Aorta (tissue), 5 donors: ENCODE results near the gene KCNK15. TPM values are rescaled to one million over a fixed set of nuclear protein-coding genes. Genes with fewer than 3 reads are reported as not detected.
"Not testable (repeated sequence)": the region's sequence is repeated elsewhere in the genome, so short reads cannot be mapped to it uniquely, and the experiment has no call there.

ENCODE experiments used
- ATAC-seq: fragments of 200-7000 bp; cut with Tn5 transposase; one replicate; pipeline ENCODE4 v1.9.1; 2022; ENCODE audit warnings: moderate library complexity; ENCODE audit not compliant: low FRiP score
- DNase-seq, 2 donors: peaks; one replicate each; pipeline ENCODE4 v3.0.0-alpha.2; 2020
- H3K27ac ChIP-seq, 2 donors: one replicate each; pipeline ENCODE4 v1.5.1; 2013; ENCODE audit warnings: low read length in 2 of 2, mild to moderate bottlenecking in 2 of 2, moderate library complexity in 2 of 2, control low read depth in 1 of 2, inconsistent platforms in 1 of 2, low read depth in 1 of 2
- H3K27me3 ChIP-seq, 2 donors: one replicate each; pipeline ENCODE4 v1.6.1; 2013; ENCODE audit warnings: control low read depth in 1 of 2, low read length in 1 of 2, mild to moderate bottlenecking in 1 of 2, moderate library complexity in 1 of 2; ENCODE audit not compliant: insufficient read depth in 2 of 2, control insufficient read depth in 1 of 2
- H3K36me3 ChIP-seq, 2 donors: one replicate each; pipeline ENCODE4 v1.6.1; 2013; ENCODE audit warnings: control low read depth in 1 of 2, low read length in 1 of 2, mild to moderate bottlenecking in 1 of 2; ENCODE audit not compliant: insufficient read depth in 2 of 2, control insufficient read depth in 1 of 2
- H3K4me1 ChIP-seq, 2 donors: one replicate each; pipeline ENCODE4 v1.6.1; 2013; ENCODE audit warnings: low read length in 2 of 2, control low read depth in 1 of 2, mild to moderate bottlenecking in 1 of 2, moderate library complexity in 1 of 2; ENCODE audit not compliant: insufficient read depth in 2 of 2, control insufficient read depth in 1 of 2
- H3K4me3 ChIP-seq, 2 donors: one replicate each; pipeline ENCODE4 v1.5.1; 2013; ENCODE audit warnings: low read length in 2 of 2, control low read depth in 1 of 2, mild to moderate bottlenecking in 1 of 2
- H3K9me3 ChIP-seq: one replicate; pipeline ENCODE4 v1.6.1; 2013; ENCODE audit warnings: mild to moderate bottlenecking, low read length; ENCODE audit not compliant: control insufficient read depth
- WGBS, 2 donors: extraction: QIAGEN DNeasy Blood & Tissue Kit; methylation state at CpG; one replicate each; pipeline ENCODE4 v1.1.7; 2013; 5-methylcytosine and 5-hydroxymethylcytosine counted together
- intact Hi-C, 2 donors: fragments of 100-400 bp; cut with DNase I; formaldehyde crosslinking; loops; one replicate each; pipeline versions ENCODE4 v1.14.2 to v1.15.0; 2022
- long read RNA-seq, 2 donors: library from polyadenylated mRNA; unstranded; transcript quantifications; one replicate each; pipeline ENCODE4 v2.0.0, GENCODE V29; 2020 to 2021
- polyA plus RNA-seq, 2 donors: library from polyadenylated mRNA; stranded (reverse); fragments of 200-250 nt; gene quantifications; one replicate each; pipeline ENCODE4 v1.2.3, GENCODE V29; 2013
- total RNA-seq, 2 donors: library from RNA; stranded (reverse); fragmentation: NEBNext Ultra II Directional; extraction: Animal tissue kit (Norgen Biotek cat#: 25700); gene quantifications; one replicate each; pipeline ENCODE4 v1.2.1, GENCODE V29; 2021
- donor health status: healthy with polysubstance abuse.
- donor health status: Bipolar disorder and iron deficiency.
- donor health status: DM: no; HTN: no; CAD: no.
- donor health status: DM: no; HTN: no; CAD: no.
- donor health status: DM: yes; HTN: yes; CAD: no.

The KCNK15 gene
- total RNA-seq, result 10 to 100 TPM in 1 of 2 donors, 1 to 10 TPM in 1; 5.0 to 16.1 TPM
- 1 to 10 TPM; 2.3 to 6.8 TPM for polyA plus RNA-seq
- long read RNA-seq, donor 1, partial matches to known transcripts, result 3 of 7 reads
- long read RNA-seq, donor 1, other reads (novel, unspliced or antisense), result 1 of 7 reads
- long read RNA-seq, donor 2, transcript KCNK15-201 (2 exons, 2,599 nt), result major isoform, 26 of 37 reads
- long read RNA-seq, donor 2, partial matches to known transcripts, result 0 of 37 reads
- long read RNA-seq, donor 2, other reads (novel, unspliced or antisense), result 11 of 37 reads

DNA sequence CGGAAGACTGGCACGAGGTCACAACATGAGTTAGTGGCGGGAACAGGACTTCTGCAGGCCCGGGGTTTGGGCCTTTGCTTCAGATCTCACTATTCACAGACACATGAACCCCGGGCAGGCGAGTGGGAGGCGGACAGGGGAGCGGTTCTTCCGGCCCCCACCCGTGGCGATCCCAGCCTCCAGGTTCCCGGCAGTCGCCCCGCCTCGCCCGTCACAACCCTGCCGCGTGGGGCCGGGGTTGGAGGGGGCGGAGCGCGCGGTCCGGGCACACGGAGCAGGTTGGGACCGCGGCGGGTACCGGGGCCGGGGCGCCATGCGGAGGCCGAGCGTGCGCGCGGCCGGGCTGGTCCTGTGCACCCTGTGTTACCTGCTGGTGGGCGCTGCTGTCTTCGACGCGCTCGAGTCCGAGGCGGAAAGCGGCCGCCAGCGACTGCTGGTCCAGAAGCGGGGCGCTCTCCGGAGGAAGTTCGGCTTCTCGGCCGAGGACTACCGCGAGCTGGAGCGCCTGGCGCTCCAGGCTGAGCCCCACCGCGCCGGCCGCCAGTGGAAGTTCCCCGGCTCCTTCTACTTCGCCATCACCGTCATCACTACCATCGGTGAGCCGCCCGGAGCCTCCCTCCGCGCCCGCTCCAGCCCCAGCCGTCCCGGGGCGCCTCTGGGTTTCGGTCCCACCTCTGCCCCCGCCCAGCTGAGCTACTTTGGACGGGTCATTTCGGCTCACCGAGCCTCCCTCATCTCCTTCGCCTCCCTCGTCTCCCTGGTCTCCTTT is at the start of gene KCNK15:
TSS of gene KCNK15 (plus strand) at position 268 of the 769 bp plus-strand sequence. CDS start at position 314, 46 bp downstream.
- DNase-seq (peak; percentile 82 to 89), ATAC-seq (peak; percentile 74)
- Histone ChIP-seq H3K36me3 (no peaks in the 10 kb centered on the region), H3K9me3 (no peaks in the 10 kb centered on the region), H3K27me3 (no peaks in the 10 kb centered on the region), H3K4me1 (peaks cover 0 to 8% of the 10 kb centered on the region in 2 donors), H3K4me3 (peak within 1 kb of the TSS; percentile 59 to 70), H3K27ac (peak within 1 kb of the TSS in 1 of 2 donors; percentile 79)
- WGBS, 2 donors, result 1% methylated on average over 64 to 81 of the region's 81 CpGs
- intact Hi-C loops, result loop anchor here in 1 of 2 donors (5.0 to 10.0 kb wide), 3 partner anchors 133 to 531 kb away; partner anchors contain the start of genes OSER1 and YWHAB

DNA sequence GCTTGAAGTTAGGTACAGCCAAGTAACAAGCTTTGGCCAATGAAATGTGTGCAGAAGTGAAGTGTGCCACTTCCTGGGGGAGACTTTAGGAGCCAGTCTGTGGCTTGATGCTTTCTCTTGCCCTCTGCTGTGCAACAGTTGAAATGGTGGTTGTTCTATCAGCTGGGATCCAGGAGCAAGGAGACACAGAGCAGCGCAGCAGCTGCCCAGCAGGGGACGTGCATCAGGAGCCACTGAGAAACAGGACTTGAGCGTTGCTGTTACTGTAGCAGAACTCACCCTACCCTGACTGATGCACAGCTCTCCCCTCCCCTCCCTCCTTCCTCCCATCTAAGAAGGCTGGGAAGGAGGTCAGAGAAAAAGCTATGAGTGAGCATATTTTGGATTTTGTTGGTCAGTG is 49.4 kb upstream of the KCNK15 start:
- no peak for DNase-seq
- no peak for ATAC-seq
- WGBS, 2 donors, result 93 to 97% methylated on average over 3 of the region's 3 CpGs
- Histone ChIP-seq H3K27me3 (no peaks in the 10 kb centered on the region), H3K4me3 (no peak overlapping the region), H3K9me3 (no peaks in the 10 kb centered on the region), H3K36me3 (no peaks in the 10 kb centered on the region), H3K4me1 (peaks cover 6 to 7% of the 10 kb centered on the region in 2 donors), H3K27ac (peak overlapping the region; percentile 79 to 87)
- intact Hi-C loops, result no loop called here

DNA sequence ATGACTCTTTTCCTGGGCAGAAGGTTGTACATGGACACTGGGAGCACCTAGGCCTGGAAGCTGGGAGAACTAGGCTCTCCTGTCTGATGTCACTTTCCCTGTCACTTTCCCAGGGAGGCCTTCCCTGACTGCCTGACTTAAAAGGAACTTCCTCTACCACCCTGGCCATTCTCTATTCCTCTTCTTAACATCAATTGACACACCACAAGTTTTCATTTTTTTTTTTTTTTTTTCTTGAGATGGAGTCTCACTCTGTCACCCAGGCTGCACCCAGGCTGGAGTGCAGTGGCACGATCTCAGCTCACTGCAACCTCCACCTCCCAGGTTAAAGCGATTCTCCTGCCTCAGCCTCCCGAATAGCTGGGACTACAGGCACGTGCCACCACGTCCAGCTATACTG is 48.6 kb upstream of the KCNK15 start:
- ATAC-seq, DNase-seq, H3K9me3 ChIP-seq, H3K36me3 ChIP-seq, H3K4me1 ChIP-seq, intact Hi-C loops, H3K27me3 ChIP-seq, H3K27ac ChIP-seq, H3K4me3 ChIP-seq: not testable (repeated sequence)
- 98 to 99% methylated on average over 5 of the region's 5 CpGs for WGBS, 2 donors

DNA sequence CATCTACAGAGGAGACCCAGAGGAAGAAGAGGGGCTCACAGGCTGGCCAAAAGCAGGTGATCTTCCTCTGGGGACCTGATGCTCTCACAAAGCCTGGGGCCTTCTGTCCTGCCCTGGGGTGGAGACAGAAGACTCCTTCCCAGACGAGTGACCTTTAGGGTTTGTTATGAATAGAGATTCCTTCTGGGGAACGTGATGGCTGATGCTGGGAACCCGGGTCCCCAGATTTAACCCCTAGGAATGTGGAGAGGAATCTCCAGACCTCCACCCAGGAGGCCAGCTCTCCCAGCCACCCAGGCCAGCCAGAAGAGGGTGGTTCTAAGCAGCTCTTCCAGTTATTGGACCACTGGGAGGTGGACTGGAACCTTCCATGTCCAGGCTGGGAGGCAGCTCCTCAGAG is 47.3 kb upstream of the KCNK15 start:
- H3K36me3 ChIP-seq, result no peaks in the 10 kb centered on the region
- 49 to 53% methylated on average over 3 of the region's 3 CpGs for WGBS, 2 donors
- H3K4me1 ChIP-seq, result peaks cover 4 to 6% of the 10 kb centered on the region in 2 donors
- DNase-seq (no peak), ATAC-seq (no peak)
- intact Hi-C loops, result no loop called here
- H3K4me3 ChIP-seq, result no peak overlapping the region
- H3K27ac ChIP-seq, result no peak overlapping the region
- H3K9me3 ChIP-seq, result no peaks in the 10 kb centered on the region
- H3K27me3 ChIP-seq, result no peaks in the 10 kb centered on the region

DNA sequence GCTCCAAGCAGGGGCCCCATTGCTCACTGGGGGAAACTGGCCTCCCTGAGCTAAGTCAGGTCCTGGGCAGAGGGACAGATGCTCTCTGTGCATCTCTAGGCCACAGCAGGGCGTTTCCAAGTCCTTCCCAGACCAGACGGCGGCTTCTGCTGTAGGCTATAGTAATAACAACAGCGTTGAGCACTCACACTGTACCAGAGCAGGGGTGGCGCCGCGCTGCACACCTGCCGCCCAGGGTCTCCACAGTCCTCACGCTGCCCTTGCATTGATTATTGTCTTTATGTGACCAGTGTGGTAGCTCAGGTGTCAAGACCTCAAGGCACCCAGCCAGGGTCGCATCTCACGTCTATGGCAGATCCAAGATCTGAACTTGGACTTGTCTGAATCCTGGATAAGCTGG is 45.4 kb upstream of the KCNK15 start:
- no peak overlapping the region for H3K27ac ChIP-seq
- peaks cover 0 to under 1% of the 10 kb centered on the region in 2 donors for H3K4me1 ChIP-seq
- intact Hi-C loops, result no loop called here
- no peak overlapping the region for H3K4me3 ChIP-seq
- H3K27me3 ChIP-seq, result no peaks in the 10 kb centered on the region
- no peaks in the 10 kb centered on the region for H3K9me3 ChIP-seq
- 95% methylated on average over 11 of the region's 11 CpGs for WGBS, 2 donors
- ATAC-seq (no peak), DNase-seq (no peak)
- no peaks in the 10 kb centered on the region for H3K36me3 ChIP-seq

DNA sequence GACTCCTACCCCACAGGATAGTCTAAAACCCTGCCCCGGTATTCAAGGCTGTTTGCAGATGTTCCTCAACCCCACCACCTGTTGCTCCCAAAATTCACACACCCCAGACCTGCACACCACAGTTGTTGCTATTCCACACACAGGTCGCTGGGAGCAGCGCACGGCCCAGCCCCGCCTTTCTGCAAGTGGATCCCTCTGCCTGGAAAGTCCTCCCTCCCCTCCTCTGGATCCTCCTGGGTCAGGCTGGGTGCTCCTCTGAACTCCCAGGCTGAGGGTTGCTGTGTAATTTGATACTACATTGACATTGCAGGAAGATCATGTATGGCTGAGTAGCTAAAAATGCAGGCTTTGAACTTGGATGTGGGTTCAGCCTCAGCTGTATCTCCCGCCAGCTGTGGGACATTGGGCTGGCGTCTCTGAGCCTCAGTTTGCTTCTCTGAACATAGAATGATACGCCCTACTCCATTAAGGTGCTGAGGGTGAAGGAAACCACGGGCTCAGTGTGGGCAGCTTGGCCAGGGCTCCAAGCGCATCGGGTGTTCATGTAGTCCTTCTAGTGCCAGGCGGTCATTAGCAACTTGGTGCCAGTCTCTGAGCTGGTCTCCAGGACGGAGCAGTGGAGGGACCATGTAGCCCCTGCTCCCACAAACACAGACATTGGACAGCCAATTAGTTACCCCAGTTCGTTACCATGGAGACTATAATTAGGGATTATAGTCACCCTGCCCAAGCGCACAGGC is 44.4 kb upstream of the KCNK15 start:
- Histone ChIP-seq H3K9me3 (no peaks in the 10 kb centered on the region), H3K4me1 (no peaks in the 10 kb centered on the region), H3K27ac (no peak overlapping the region), H3K27me3 (no peaks in the 10 kb centered on the region), H3K36me3 (no peaks in the 10 kb centered on the region), H3K4me3 (no peak overlapping the region)
- WGBS, 2 donors, result 84 to 85% methylated on average over 15 of the region's 15 CpGs
- DNase-seq, result no peak
- intact Hi-C loops, result no loop called here
- no peak for ATAC-seq

DNA sequence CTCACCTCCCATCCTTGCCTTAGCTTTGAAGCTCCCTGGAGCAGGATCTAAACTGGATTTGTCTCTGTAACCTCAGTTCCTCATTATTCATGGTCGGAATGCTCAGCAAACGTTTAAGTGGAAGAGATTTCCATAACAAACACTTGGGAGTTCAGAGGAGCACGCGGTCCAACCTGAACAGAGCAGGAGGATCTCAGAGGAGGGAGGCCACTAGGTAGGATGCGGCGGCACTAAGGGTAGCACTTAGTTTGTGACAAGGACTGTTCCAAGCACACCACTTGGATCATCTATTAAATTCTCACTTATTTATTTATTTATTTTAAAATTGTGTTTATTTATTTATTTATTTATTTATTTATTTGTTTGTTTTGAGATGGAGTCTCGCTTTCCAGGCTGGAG is 43.8 kb upstream of the KCNK15 start:
- H3K27me3 ChIP-seq, result no peaks in the 10 kb centered on the region
- H3K4me1 ChIP-seq, result no peaks in the 10 kb centered on the region
- 89 to 91% methylated on average over 7 of the region's 7 CpGs for WGBS, 2 donors
- no peaks in the 10 kb centered on the region for H3K9me3 ChIP-seq
- no peak for ATAC-seq
- intact Hi-C loops, result loop anchor here in 1 of 2 donors (2.0 kb wide), 1 partner anchor 15 kb away; no protein-coding TSS in a partner anchor
- no peaks in the 10 kb centered on the region for H3K36me3 ChIP-seq
- H3K4me3 ChIP-seq, result no peak overlapping the region
- H3K27ac ChIP-seq, result no peak overlapping the region
- DNase-seq, result no peak

DNA sequence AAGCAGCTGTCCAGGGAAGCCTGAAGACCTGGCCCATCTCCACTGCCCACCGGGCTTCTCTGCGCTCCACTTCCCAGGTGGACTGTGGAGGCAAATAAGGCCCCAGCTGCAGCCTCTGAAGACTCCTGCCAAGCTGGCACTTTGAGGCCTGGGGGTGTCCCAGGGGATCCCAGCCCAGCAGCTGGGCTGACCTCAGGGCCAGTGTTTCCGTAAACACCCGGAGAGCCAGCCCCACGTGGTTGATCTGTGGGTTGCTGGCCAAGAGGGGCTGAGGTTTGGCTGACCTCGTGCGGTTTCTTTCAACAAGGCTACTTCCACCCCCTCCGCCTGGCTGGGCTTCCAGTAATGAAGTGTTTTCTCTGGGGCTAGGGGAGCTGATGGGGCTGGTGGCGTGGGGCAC is 42.9 kb upstream of the KCNK15 start:
- DNase-seq, result peak; percentile 94 to 95
- peak; percentile 89 for ATAC-seq
- no peaks in the 10 kb centered on the region for H3K36me3 ChIP-seq
- H3K4me3 ChIP-seq, result no peak overlapping the region
- H3K27me3 ChIP-seq, result no peaks in the 10 kb centered on the region
- intact Hi-C loops, result loop anchor here in 1 of 2 donors (2.0 kb wide), 1 partner anchor 14 kb away; no protein-coding TSS in a partner anchor
- WGBS, 2 donors, result 2 to 3% methylated on average over 9 of the region's 9 CpGs
- no peaks in the 10 kb centered on the region for H3K4me1 ChIP-seq
- H3K27ac ChIP-seq, result peak overlapping the region; percentile 46 to 95
- no peaks in the 10 kb centered on the region for H3K9me3 ChIP-seq
